GM18909 (cell line): ENCODE data around the gene IL32.

Source experiments
- ATAC-seq: cut with Tn5 transposase; IDR thresholded peaks from one replicate; pipeline ENCODE4 v1.9.1; 2021; ENCODE audit warnings: mild to moderate bottlenecking; ENCODE audit not compliant: unreplicated experiment, poor library complexity

The IL32 gene

GRCh38 chr16:3027489-3027795 is 38.0 kb upstream of the IL32 start:
- no peak for ATAC-seq

- ATAC-seq, result no peak
These were observed 37.3 kb upstream of the IL32 start for GRCh38 chr16:3027983-3028715.

- ATAC-seq, result no peak
These were observed 36.6 kb upstream of the IL32 start for GRCh38 chr16:3028716-3029319.

- ATAC-seq, result no peak
These were observed 35.8 kb upstream of the IL32 start for GRCh38 chr16:3029491-3030221.

GRCh38 chr16:3030222-3031212 is 34.9 kb upstream of the IL32 start:
- ATAC-seq, result no peak

GRCh38 chr16:3032624-3033023 is 32.8 kb upstream of the IL32 start:
- no peak for ATAC-seq

GRCh38 chr16:3035289-3035971 is 30.0 kb upstream of the IL32 start:
- ATAC-seq, result no peak

- ATAC-seq, result no peak
These were observed 29.3 kb upstream of the IL32 start for GRCh38 chr16:3035972-3036725.

GRCh38 chr16:3036726-3037315 is 28.6 kb upstream of the IL32 start, which contains the start of gene BICDL2:
Gene BICDL2 (minus strand): TSS chr16:3036944. CDS start chr16:3035496, 1,448 bp downstream.
- ATAC-seq, result no peak

GRCh38 chr16:3038256-3038655 is 27.2 kb upstream of the IL32 start:
- ATAC-seq, result no peak

- ATAC-seq, result no peak
These were observed 26.5 kb upstream of the IL32 start for GRCh38 chr16:3038896-3039295.

GRCh38 chr16:3042376-3042775 is 23.1 kb upstream of the IL32 start:
- ATAC-seq, result no peak

- no peak for ATAC-seq
These were observed 20.7 kb upstream of the IL32 start for GRCh38 chr16:3044708-3045107.

- no peak for ATAC-seq
These were observed 19.4 kb upstream of the IL32 start, which contains the start of gene MMP25 for GRCh38 chr16:3045758-3046640. Gene MMP25 (plus strand): TSS chr16:3046561. CDS start chr16:3046918, 357 bp downstream.

- no peak for ATAC-seq
These were observed 18.6 kb upstream of the IL32 start for GRCh38 chr16:3046641-3047386.

GRCh38 chr16:3047387-3047720 is 18.1 kb upstream of the IL32 start:
- no peak for ATAC-seq

GRCh38 chr16:3049921-3050481 is 15.4 kb upstream of the IL32 start:
- no peak for ATAC-seq
